PC-3 (cell line): ENCODE measurements around the gene ALDH16A1.

ENCODE experiments used
- EZH2 ChIP-seq: fragments of 300-600 bp; sonication (generic); IDR thresholded peaks from one replicate; pipeline ENCODE4 v1.6.1; 2017; ENCODE audit warnings: antibody characterized with exemption, mild to moderate bottlenecking, low read length; ENCODE audit not compliant: unreplicated experiment
- TF ChIP-seq, protein P1 (sequence below): fragments of 300-600 bp; sonication (generic); conservative IDR thresholded peaks from 2 replicates; pipeline ENCODE4 v1.5.1; 2017; ENCODE audit warnings: antibody characterized with exemption, low read depth, mild to moderate bottlenecking, low read length

DNA sequence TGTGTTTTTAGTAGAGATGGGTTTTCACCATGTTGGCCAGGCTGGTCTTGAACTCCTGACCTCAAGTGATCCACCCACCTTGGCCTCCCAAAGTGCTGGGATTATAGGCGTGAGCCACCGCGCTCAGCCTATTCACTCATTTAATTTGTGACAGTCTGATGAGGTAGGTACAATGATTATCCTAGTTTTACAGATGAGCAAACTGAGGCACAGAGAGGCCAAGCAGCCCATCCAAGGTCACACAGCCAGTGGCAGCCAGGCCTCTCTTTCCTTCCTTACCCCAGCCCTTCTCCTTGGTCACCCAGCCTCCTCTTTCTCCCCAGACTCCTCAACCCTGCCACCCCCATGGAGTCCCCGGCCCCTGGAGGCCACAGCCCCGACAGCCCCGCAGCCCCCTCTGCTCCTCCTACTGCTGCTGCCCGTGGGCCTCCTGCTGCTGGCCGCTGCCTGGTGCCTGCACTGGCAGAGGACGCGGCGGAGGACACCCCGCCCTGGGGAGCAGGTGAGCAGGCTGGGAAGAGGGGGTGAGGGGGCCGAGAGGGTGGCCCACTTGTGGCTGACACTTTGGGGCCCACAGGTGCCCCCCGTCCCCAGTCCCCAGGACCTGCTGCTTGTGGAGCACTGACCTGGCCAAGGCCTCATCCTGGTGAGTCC lies 27.1 kb downstream of the ALDH16A1 start:
- TF ChIP-seq, protein P1, sequence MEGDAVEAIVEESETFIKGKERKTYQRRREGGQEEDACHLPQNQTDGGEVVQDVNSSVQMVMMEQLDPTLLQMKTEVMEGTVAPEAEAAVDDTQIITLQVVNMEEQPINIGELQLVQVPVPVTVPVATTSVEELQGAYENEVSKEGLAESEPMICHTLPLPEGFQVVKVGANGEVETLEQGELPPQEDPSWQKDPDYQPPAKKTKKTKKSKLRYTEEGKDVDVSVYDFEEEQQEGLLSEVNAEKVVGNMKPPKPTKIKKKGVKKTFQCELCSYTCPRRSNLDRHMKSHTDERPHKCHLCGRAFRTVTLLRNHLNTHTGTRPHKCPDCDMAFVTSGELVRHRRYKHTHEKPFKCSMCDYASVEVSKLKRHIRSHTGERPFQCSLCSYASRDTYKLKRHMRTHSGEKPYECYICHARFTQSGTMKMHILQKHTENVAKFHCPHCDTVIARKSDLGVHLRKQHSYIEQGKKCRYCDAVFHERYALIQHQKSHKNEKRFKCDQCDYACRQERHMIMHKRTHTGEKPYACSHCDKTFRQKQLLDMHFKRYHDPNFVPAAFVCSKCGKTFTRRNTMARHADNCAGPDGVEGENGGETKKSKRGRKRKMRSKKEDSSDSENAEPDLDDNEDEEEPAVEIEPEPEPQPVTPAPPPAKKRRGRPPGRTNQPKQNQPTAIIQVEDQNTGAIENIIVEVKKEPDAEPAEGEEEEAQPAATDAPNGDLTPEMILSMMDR, result no peak
- TF ChIP-seq EZH2, result no peak
